Lung (tissue), 12 donors: ENCODE results near the gene ELAPOR2. TPM values are rescaled to one million over a fixed set of nuclear protein-coding genes. Genes with fewer than 3 reads are reported as not detected.

Experiments used
- ATAC-seq: fragments of 200-7000 bp; cut with Tn5 transposase; one replicate; pipeline ENCODE4 v1.9.1; 2020; ENCODE audit warnings: moderate number of reproducible peaks; ENCODE audit not compliant: insufficient read depth, low FRiP score
- DNase-seq, 3 donors: peaks; one replicate each; pipeline ENCODE4 v3.0.0-alpha.2; 2013 to 2017
- H3K27ac ChIP-seq, 2 donors: one replicate each; pipeline ENCODE4 v1.5.1; 2013; ENCODE audit warnings: mild to moderate bottlenecking in 2 of 2, moderate library complexity in 2 of 2, control low read depth in 1 of 2, inconsistent platforms in 1 of 2, low read depth in 1 of 2, low read length in 1 of 2
- H3K27me3 ChIP-seq, 3 donors: one replicate each; pipeline ENCODE4 v1.5.1; 2013; ENCODE audit warnings: low read length in 2 of 3; ENCODE audit not compliant: control insufficient read depth in 3 of 3, insufficient read depth in 3 of 3
- H3K36me3 ChIP-seq, 4 donors: one replicate each; pipeline ENCODE4 v1.5.1; 2013; ENCODE audit warnings: low read length in 4 of 4, mild to moderate bottlenecking in 1 of 4, moderate library complexity in 1 of 4; ENCODE audit not compliant: control insufficient read depth in 4 of 4, insufficient read depth in 4 of 4
- H3K4me1 ChIP-seq, 5 donors: one replicate each; pipeline ENCODE4 v1.5.1; 2013; ENCODE audit warnings: low read length in 5 of 5, mild to moderate bottlenecking in 2 of 5, moderate library complexity in 1 of 5; ENCODE audit not compliant: control insufficient read depth in 5 of 5, insufficient read depth in 5 of 5
- H3K4me3 ChIP-seq: one replicate; pipeline ENCODE4 v1.5.1; 2013; ENCODE audit warnings: mild to moderate bottlenecking, control low read depth, moderate library complexity
- H3K9ac ChIP-seq, 2 donors: one replicate each; pipeline ENCODE4 v1.5.1; 2013; ENCODE audit warnings: low read length in 2 of 2, control low read depth in 1 of 2; ENCODE audit not compliant: insufficient read depth in 1 of 2
- H3K9me3 ChIP-seq, 4 donors: one replicate each; pipeline ENCODE4 v1.5.1; 2013; ENCODE audit warnings: low read length in 3 of 4, mild to moderate bottlenecking in 1 of 4, moderate library complexity in 1 of 4; ENCODE audit not compliant: control insufficient read depth in 4 of 4, insufficient read depth in 3 of 4
- CTCF ChIP-seq: IDR thresholded peaks from 2 replicates; pipeline ENCODE4 v1.5.1; 2012; ENCODE audit warnings: mild to moderate bottlenecking; ENCODE audit errors: control extremely low read depth, extremely low read depth
- WGBS, 2 donors: extraction: QIAGEN DNeasy Blood & Tissue Kit; methylation state at CpG; one replicate each; pipeline ENCODE4 v1.1.7; 2013; 5-methylcytosine and 5-hydroxymethylcytosine counted together
- polyA plus RNA-seq, 2 donors: library from polyadenylated mRNA; stranded (reverse); fragments of 200-250 nt; gene quantifications; one replicate each; pipeline ENCODE4 v1.2.1, GENCODE V29; 2013
- total RNA-seq, 2 donors: library from RNA; depleted of rRNA in 1 of 2; stranded (reverse); fragments of >200 nt in 1 of 2; gene quantifications; one replicate each; pipeline ENCODE4 v1.2.1, GENCODE V29; 2014 to 2021
- donor health status: control.
- donor health status: control.
- donor health status: Bipolar disorder and iron deficiency.
- donor health status: healthy.
- donor health status: DM: yes; HTN: yes; CAD: no.

Gene ELAPOR2
- total and polyA plus RNA-seq, 4 donors = 16.1 to 64.1 (median 38.2) TPM

DNA sequence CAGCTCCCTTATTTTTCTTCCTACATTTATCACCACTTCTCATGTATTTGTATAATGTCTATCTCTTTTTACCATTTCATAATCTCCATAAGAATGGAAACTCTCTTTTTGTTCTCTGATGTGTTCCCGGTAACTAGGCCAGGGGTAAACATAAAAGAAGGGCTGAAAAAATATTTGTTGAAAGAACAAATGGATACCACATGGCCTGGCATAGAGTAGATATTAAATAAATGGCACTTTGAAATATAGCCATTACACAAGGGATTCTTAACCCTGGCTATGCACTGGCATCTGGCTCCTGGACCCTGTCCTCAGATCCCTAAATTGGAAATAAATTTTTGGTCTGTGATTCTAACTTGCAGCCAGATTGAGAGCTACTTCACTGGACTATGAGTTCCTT lies 30.4 kb downstream of the ELAPOR2 start:
- no peak for ATAC-seq
- TF ChIP-seq CTCF = no peak
- H3K4me3 ChIP-seq = no peak overlapping the region
- peaks cover 0 to 3% (median 0%) of the 10 kb centered on the region in 5 donors for H3K4me1 ChIP-seq
- H3K9me3 ChIP-seq = no peaks in the 10 kb centered on the region
- no peaks in the 10 kb centered on the region for H3K27me3 ChIP-seq
- no peak for DNase-seq
- WGBS, 2 donors = 77 to 87% methylated on average over 1 of the region's 1 CpG
- no peak overlapping the region for H3K9ac ChIP-seq
- H3K27ac ChIP-seq = no peak overlapping the region
- H3K36me3 ChIP-seq = no peaks in the 10 kb centered on the region

DNA sequence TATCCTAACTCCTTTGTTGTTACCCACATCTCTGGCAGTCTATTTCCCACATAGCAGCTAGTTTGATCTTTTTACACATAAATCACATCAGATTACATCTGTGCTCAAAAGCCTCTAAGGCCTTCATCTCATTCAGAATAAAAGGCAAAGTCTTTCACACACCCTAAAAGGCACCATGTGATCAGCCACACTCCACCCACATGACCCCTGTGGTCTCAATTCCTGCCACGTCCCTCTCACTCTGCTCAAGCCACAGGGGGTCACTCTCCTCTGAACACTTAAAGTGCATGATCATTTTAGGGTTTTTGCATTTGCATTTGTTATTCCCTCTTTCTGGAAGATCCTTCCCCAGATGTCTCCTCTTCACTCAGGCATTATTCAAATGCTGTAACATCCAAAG lies 30.8 kb downstream of the ELAPOR2 start:
- Histone ChIP-seq H3K4me3 (no peak overlapping the region), H3K4me1 (peaks cover 0 to 3% (median 0%) of the 10 kb centered on the region in 5 donors), H3K27ac (no peak overlapping the region), H3K9me3 (no peaks in the 10 kb centered on the region), H3K27me3 (no peaks in the 10 kb centered on the region), H3K36me3 (no peaks in the 10 kb centered on the region), H3K9ac (no peak overlapping the region)
- TF ChIP-seq CTCF = no peak
- DNase-seq (no peak), ATAC-seq (no peak)
- WGBS, 2 donors = 73% methylated on average over 1 of the region's 1 CpG

GRCh38 chr7:87027900-87028299 lies 31.6 kb downstream of the ELAPOR2 start:
- peaks cover 0 to 3% (median 0%) of the 10 kb centered on the region in 5 donors for H3K4me1 ChIP-seq
- no peak for TF ChIP-seq CTCF
- ATAC-seq (no peak), DNase-seq (no peak)
- H3K9me3 ChIP-seq = no peaks in the 10 kb centered on the region
- no peak overlapping the region for H3K4me3 ChIP-seq
- H3K9ac ChIP-seq = no peak overlapping the region
- H3K27ac ChIP-seq = no peak overlapping the region
- no peaks in the 10 kb centered on the region for H3K36me3 ChIP-seq
- H3K27me3 ChIP-seq = no peaks in the 10 kb centered on the region

- 73 to 84% methylated on average over 2 of the region's 2 CpGs for WGBS, 2 donors
These were observed 38.2 kb downstream of the ELAPOR2 start for GRCh38 chr7:87021285-87021684.

More at GRCh38 chr7:87021285-87021684, 38.2 kb downstream of the ELAPOR2 start:
- Histone ChIP-seq H3K4me3 (no peak overlapping the region), H3K36me3 (no peaks in the 10 kb centered on the region), H3K9me3 (no peaks in the 10 kb centered on the region), H3K27me3 (no peaks in the 10 kb centered on the region), H3K4me1 (no peaks in the 10 kb centered on the region), H3K9ac (no peak overlapping the region), H3K27ac (no peak overlapping the region)
- TF ChIP-seq CTCF = no peak
- ATAC-seq (no peak), DNase-seq (no peak)
